ENCODE data around the gene TTC34. TPM values are rescaled to one million over a fixed set of nuclear protein-coding genes. Genes with fewer than 3 reads are reported as not detected.
"Not testable (repeated sequence)": the region's sequence is repeated elsewhere in the genome, so short reads cannot be mapped to it uniquely, and the experiment has no call there.

Gene TTC34
- total RNA-seq, 4 donors from 2014 or later = 0.27 to 0.62 (median 0.58) TPM; not detected in 1

- H3K27ac ChIP-seq, H3K4me1 ChIP-seq, ATAC-seq, H3K27me3 ChIP-seq, H3K36me3 ChIP-seq, H3K9me3 ChIP-seq, H3K4me3 ChIP-seq: not testable (repeated sequence)
- WGBS, 2 donors (ENCODE audit: low coverage in 1 of 2) = 68% methylated on average over 10 of the region's 13 CpGs; no CpG with 5 or more reads in 1 of the 2 donors
These were observed 44.0 kb downstream of the TTC34 start for GRCh38 chr1:2757519-2757918.

- not testable (repeated sequence) for H3K9me3 ChIP-seq, H3K27ac ChIP-seq, H3K4me1 ChIP-seq, H3K4me3 ChIP-seq, H3K36me3 ChIP-seq, ATAC-seq
- peaks cover 18% of the 10 kb centered on the region for H3K27me3 ChIP-seq
- no CpG with 5 or more reads among the region's 14 CpGs for WGBS, 2 donors (ENCODE audit: low coverage in 1 of 2)
These were observed 46.1 kb downstream of the TTC34 start for GRCh38 chr1:2755426-2755825.

GRCh38 chr1:2754597-2754996 lies 46.9 kb downstream of the TTC34 start:
- peaks cover 24% of the 10 kb centered on the region for H3K27me3 ChIP-seq
- not testable (repeated sequence) for H3K4me1 ChIP-seq, H3K9me3 ChIP-seq, H3K27ac ChIP-seq, H3K4me3 ChIP-seq, H3K36me3 ChIP-seq, ATAC-seq
- no CpG with 5 or more reads among the region's 10 CpGs for WGBS, 2 donors (ENCODE audit: low coverage in 1 of 2)

GRCh38 chr1:2752503-2752902 lies 49.0 kb downstream of the TTC34 start:
- not testable (repeated sequence) for H3K4me3 ChIP-seq, H3K36me3 ChIP-seq, ATAC-seq, H3K4me1 ChIP-seq, H3K9me3 ChIP-seq, H3K27ac ChIP-seq
- 15% methylated on average over 4 of the region's 8 CpGs; no CpG with 5 or more reads in 1 of the 2 donors for WGBS, 2 donors (ENCODE audit: low coverage in 1 of 2)
- H3K27me3 ChIP-seq = peaks cover 24% of the 10 kb centered on the region

GRCh38 chr1:2751866-2752265 lies 49.6 kb downstream of the TTC34 start:
- not testable (repeated sequence) for H3K9me3 ChIP-seq, H3K36me3 ChIP-seq, ATAC-seq, H3K4me1 ChIP-seq, H3K27ac ChIP-seq, H3K4me3 ChIP-seq
- no CpG with 5 or more reads among the region's 13 CpGs for WGBS, 2 donors (ENCODE audit: low coverage in 1 of 2)
- H3K27me3 ChIP-seq = peaks cover 24% of the 10 kb centered on the region

GRCh38 chr1:2750766-2751730 lies 50.4 kb downstream of the TTC34 start:
- H3K27ac ChIP-seq, H3K9me3 ChIP-seq, ATAC-seq, H3K4me3 ChIP-seq, H3K4me1 ChIP-seq, H3K36me3 ChIP-seq: not testable (repeated sequence)
- H3K27me3 ChIP-seq = peaks cover 24% of the 10 kb centered on the region
- 40% methylated on average over 5 of the region's 27 CpGs; no CpG with 5 or more reads in 1 of the 2 donors for WGBS, 2 donors (ENCODE audit: low coverage in 1 of 2)

- WGBS, 2 donors (ENCODE audit: low coverage in 1 of 2) = 10% methylated on average over 2 of the region's 14 CpGs; no CpG with 5 or more reads in 1 of the 2 donors
- H3K36me3 ChIP-seq, H3K27ac ChIP-seq, ATAC-seq, H3K9me3 ChIP-seq, H3K4me3 ChIP-seq, H3K4me1 ChIP-seq: not testable (repeated sequence)
- peaks cover 24% of the 10 kb centered on the region for H3K27me3 ChIP-seq
These were observed 51.3 kb downstream of the TTC34 start for GRCh38 chr1:2750041-2750680.

- WGBS, 2 donors (ENCODE audit: low coverage in 1 of 2) = no CpG with 5 or more reads among the region's 8 CpGs
- H3K4me1 ChIP-seq, H3K36me3 ChIP-seq, H3K9me3 ChIP-seq, ATAC-seq, H3K27ac ChIP-seq, H3K4me3 ChIP-seq: not testable (repeated sequence)
- H3K27me3 ChIP-seq = peaks cover 24% of the 10 kb centered on the region
These were observed 52.9 kb downstream of the TTC34 start for GRCh38 chr1:2748626-2749025.

GRCh38 chr1:2694796-2695195 lies 106.7 kb downstream of the TTC34 start:
- H3K27ac ChIP-seq, H3K27me3 ChIP-seq, H3K36me3 ChIP-seq, H3K4me1 ChIP-seq, H3K4me3 ChIP-seq, H3K9me3 ChIP-seq, ATAC-seq: not testable (repeated sequence)
- WGBS, 2 donors (ENCODE audit: low coverage in 1 of 2) = no CpG with 5 or more reads among the region's 9 CpGs

- H3K27me3 ChIP-seq = peaks cover 10% of the 10 kb centered on the region
- not testable (repeated sequence) for H3K9me3 ChIP-seq, ATAC-seq, H3K4me1 ChIP-seq, H3K27ac ChIP-seq, H3K36me3 ChIP-seq, H3K4me3 ChIP-seq
- WGBS, 2 donors (ENCODE audit: low coverage in 1 of 2) = no CpG with 5 or more reads among the region's 10 CpGs
These were observed 111.3 kb downstream of the TTC34 start for GRCh38 chr1:2690180-2690579.

- H3K27ac ChIP-seq, H3K9me3 ChIP-seq, H3K4me1 ChIP-seq, H3K36me3 ChIP-seq, ATAC-seq, H3K4me3 ChIP-seq: not testable (repeated sequence)
- peaks cover 17% of the 10 kb centered on the region for H3K27me3 ChIP-seq
- no CpG with 5 or more reads among the region's 11 CpGs for WGBS, 2 donors (ENCODE audit: low coverage in 1 of 2)
These were observed 113.2 kb downstream of the TTC34 start for GRCh38 chr1:2688336-2688665.

- H3K9me3 ChIP-seq, H3K27ac ChIP-seq, H3K36me3 ChIP-seq, ATAC-seq, H3K4me1 ChIP-seq, H3K4me3 ChIP-seq: not testable (repeated sequence)
- 20 to 41% methylated on average over 1 to 7 of the region's 17 CpGs for WGBS, 2 donors (ENCODE audit: low coverage in 1 of 2)
- H3K27me3 ChIP-seq = peaks cover 17% of the 10 kb centered on the region
These were observed 113.7 kb downstream of the TTC34 start for GRCh38 chr1:2687638-2688335.

GRCh38 chr1:2687174-2687591 lies 114.3 kb downstream of the TTC34 start:
- H3K27ac ChIP-seq, H3K4me3 ChIP-seq, ATAC-seq, H3K4me1 ChIP-seq, H3K36me3 ChIP-seq, H3K9me3 ChIP-seq: not testable (repeated sequence)
- peaks cover 17% of the 10 kb centered on the region for H3K27me3 ChIP-seq
- 60% methylated on average over 2 of the region's 14 CpGs; no CpG with 5 or more reads in 1 of the 2 donors for WGBS, 2 donors (ENCODE audit: low coverage in 1 of 2)

All from gastroesophageal sphincter (tissue), 4 donors.